Activated T-cell treated with anti-CD3 and anti-CD28 coated beads, Interleukin-2, amount 50 U/mL, for 1 hour (primary cell): Measurements from ENCODE around the gene HSH2D.
A peak's percentile ranks its signal among the peaks of the same experiment; 100 is the strongest.
"Not testable (repeated sequence)": the region's sequence is repeated elsewhere in the genome, so short reads cannot be mapped to it uniquely, and the experiment has no call there.

Experiments used
- DNase-seq: peaks from one replicate; pipeline ENCODE4 v3.0.0-alpha.2; 2020

HSH2D gene

GRCh38 chr19:16143399-16144215, at the start of gene HSH2D:
Gene HSH2D, plus strand, starts transcription at chr19:16143685. Its CDS starts 5,066 bp downstream, at chr19:16148751.
- peak; percentile 77 for DNase-seq

- DNase-seq, result no peak
These were observed 49.0 kb upstream of the HSH2D start for GRCh38 chr19:16094360-16095070.

GRCh38 chr19:16095071-16095571, 48.4 kb upstream of the HSH2D start:
- DNase-seq, result peak; percentile 44

- DNase-seq, result no peak
These were observed 47.1 kb upstream of the HSH2D start for GRCh38 chr19:16096280-16096855.

GRCh38 chr19:16098416-16098768, 45.1 kb upstream of the HSH2D start:
- DNase-seq, result no peak

- DNase-seq, result no peak
These were observed 44.7 kb upstream of the HSH2D start for GRCh38 chr19:16098821-16099220.

- not testable (repeated sequence) for DNase-seq
These were observed 44.0 kb upstream of the HSH2D start for GRCh38 chr19:16099314-16099965.

GRCh38 chr19:16100524-16100923, 43.0 kb upstream of the HSH2D start:
- no peak for DNase-seq

GRCh38 chr19:16104722-16105121, 38.8 kb upstream of the HSH2D start:
- DNase-seq, result no peak

- no peak for DNase-seq
These were observed 37.4 kb upstream of the HSH2D start for GRCh38 chr19:16106121-16106520.

- peak; percentile 100 for DNase-seq
These were observed 32.2 kb upstream of the HSH2D start, which contains the start of gene RAB8A for GRCh38 chr19:16111160-16111908. Gene RAB8A, plus strand, starts transcription at chr19:16111889. Its CDS starts 13 bp downstream, at chr19:16111902.

- DNase-seq, result no peak
These were observed 31.4 kb upstream of the HSH2D start for GRCh38 chr19:16111909-16112752.

- DNase-seq, result no peak
These were observed 30.7 kb upstream of the HSH2D start for GRCh38 chr19:16112778-16113177.

GRCh38 chr19:16113727-16114126, 29.8 kb upstream of the HSH2D start:
- DNase-seq, result no peak

- no peak for DNase-seq
These were observed 28.0 kb upstream of the HSH2D start for GRCh38 chr19:16115301-16116039.

- no peak for DNase-seq
These were observed 27.4 kb upstream of the HSH2D start for GRCh38 chr19:16116067-16116466.

GRCh38 chr19:16117594-16118033, 25.9 kb upstream of the HSH2D start:
- no peak for DNase-seq

- no peak for DNase-seq
These were observed 24.9 kb upstream of the HSH2D start for GRCh38 chr19:16118489-16119033.

- not testable (repeated sequence) for DNase-seq
These were observed 24.2 kb upstream of the HSH2D start for GRCh38 chr19:16119075-16119857.
